Kidney epithelial cell (primary cell): ENCODE measurements around the gene RNF32. TPM values are rescaled to one million over a fixed set of nuclear protein-coding genes. Genes with fewer than 3 reads are reported as not detected.

ENCODE experiments used
- DNase-seq: peaks from one replicate; pipeline ENCODE4 v3.0.0-alpha.2; 2010; ENCODE audit warnings: low read depth
- H3K27me3 ChIP-seq: 2 replicates; pipeline ENCODE4 v1.6.0; 2011; ENCODE audit warnings: low read length; ENCODE audit not compliant: control insufficient read depth, insufficient read depth
- H3K36me3 ChIP-seq: 2 replicates; pipeline ENCODE4 v1.5.1; 2011; ENCODE audit warnings: low read length; ENCODE audit not compliant: control insufficient read depth, insufficient read depth
- H3K4me3 ChIP-seq: 2 replicates; pipeline ENCODE4 v1.5.1; 2011; ENCODE audit warnings: low read depth, mild to moderate bottlenecking, control low read depth, low read length
- total RNA-seq: library from RNA; depleted of rRNA; stranded (reverse); fragments of >200 nt; gene quantifications from 2 replicates; pipeline ENCODE4 v1.2.3, GENCODE V29; 2015
- TF ChIP-seq, protein P1 (sequence below): IDR thresholded peaks from 2 replicates; pipeline ENCODE4 v1.5.1; 2011; ENCODE audit warnings: mild to moderate bottlenecking, moderate library complexity, low read length, control low read depth, inconsistent platforms; ENCODE audit not compliant: insufficient read depth, poor library complexity, severe bottlenecking

The RNF32 gene
- total RNA-seq, 1 donor from 2014 or later: 0.75 TPM

DNA sequence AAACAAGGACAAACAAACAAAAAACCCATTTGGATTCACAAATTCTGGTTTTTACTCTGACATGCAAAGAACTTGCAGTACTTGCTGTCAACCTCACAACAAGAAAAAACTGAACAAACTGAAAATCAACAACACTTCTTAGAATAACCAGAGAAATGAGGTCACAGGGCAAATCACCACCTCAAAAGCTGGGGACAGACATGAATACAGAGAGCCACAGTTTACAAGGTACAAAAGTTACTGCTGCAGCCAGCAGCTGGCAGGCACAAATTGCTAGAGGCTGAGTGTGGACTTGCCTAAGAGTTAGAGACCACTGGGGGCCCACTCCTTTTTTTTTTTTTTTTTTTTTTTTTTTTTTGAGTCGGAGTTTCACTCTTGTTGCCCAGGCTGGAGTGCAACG is 15.0 kb upstream of the RNF32 start:
- TF ChIP-seq, protein P1, sequence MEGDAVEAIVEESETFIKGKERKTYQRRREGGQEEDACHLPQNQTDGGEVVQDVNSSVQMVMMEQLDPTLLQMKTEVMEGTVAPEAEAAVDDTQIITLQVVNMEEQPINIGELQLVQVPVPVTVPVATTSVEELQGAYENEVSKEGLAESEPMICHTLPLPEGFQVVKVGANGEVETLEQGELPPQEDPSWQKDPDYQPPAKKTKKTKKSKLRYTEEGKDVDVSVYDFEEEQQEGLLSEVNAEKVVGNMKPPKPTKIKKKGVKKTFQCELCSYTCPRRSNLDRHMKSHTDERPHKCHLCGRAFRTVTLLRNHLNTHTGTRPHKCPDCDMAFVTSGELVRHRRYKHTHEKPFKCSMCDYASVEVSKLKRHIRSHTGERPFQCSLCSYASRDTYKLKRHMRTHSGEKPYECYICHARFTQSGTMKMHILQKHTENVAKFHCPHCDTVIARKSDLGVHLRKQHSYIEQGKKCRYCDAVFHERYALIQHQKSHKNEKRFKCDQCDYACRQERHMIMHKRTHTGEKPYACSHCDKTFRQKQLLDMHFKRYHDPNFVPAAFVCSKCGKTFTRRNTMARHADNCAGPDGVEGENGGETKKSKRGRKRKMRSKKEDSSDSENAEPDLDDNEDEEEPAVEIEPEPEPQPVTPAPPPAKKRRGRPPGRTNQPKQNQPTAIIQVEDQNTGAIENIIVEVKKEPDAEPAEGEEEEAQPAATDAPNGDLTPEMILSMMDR: no peak

DNA sequence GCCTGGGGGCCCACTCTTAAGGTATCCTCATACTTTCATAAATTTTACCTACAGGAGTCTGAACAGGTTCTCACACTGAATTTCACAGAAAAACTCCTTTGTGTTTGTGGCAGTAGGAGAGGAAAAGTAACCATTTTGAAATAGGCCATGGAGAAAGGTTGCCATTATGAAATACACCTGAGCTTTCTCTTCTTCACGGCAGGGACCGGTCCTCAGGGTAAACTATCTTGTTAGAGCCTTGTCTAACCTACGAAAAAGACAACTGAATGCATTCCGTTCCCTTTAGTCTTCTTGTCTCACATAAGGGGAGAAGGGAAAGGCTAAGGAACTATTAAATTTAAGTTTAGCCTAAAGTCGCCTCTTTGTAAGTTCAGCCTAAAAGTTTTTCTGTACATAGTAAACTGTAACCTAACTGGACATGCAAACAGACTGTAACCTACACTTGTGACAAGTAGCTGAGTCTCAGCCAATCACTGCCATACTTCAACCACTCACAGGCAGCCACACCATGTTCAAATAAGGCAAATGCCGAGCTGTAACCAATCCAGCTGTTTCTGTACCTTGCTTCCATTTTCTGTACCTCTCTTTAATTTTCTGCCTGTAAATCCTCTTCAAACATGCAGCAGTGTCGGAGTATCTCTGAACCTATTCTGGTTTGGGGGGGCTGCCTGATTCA is 14.2 kb upstream of the RNF32 start:
- H3K27me3 ChIP-seq: no peaks in the 10 kb centered on the region
- H3K4me3 ChIP-seq: no peak overlapping the region
- TF ChIP-seq, protein P1: no peak
- no peaks in the 10 kb centered on the region for H3K36me3 ChIP-seq
- DNase-seq: no peak

More for the DNA sequence above, 15.0 kb upstream of the RNF32 start:
- Histone ChIP-seq H3K27me3 (no peaks in the 10 kb centered on the region), H3K36me3 (no peaks in the 10 kb centered on the region), H3K4me3 (no peak overlapping the region)
- no peak for DNase-seq

DNA sequence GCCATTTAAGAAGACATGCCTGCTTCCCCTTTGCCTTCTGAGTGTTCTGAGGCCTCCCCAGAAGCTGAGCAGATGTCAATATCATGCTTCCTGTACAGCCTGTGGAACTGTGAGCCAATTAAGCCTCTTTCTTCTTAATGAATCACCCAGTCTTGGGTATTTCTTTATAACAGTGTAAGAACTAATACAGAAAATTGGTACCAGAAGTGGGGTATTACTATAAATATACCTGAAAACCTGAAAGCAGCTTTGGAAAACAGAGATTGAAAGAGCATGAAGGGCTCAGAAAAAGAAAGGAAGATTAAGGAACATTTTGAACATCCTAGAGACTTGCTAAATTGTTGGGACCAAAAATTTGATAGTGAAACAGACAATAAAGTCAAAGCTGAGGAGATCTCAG is 12.0 kb upstream of the RNF32 start:
- H3K4me3 ChIP-seq: no peak overlapping the region
- DNase-seq: no peak
- H3K36me3 ChIP-seq: no peaks in the 10 kb centered on the region
- H3K27me3 ChIP-seq: no peaks in the 10 kb centered on the region
- TF ChIP-seq, protein P1: no peak

DNA sequence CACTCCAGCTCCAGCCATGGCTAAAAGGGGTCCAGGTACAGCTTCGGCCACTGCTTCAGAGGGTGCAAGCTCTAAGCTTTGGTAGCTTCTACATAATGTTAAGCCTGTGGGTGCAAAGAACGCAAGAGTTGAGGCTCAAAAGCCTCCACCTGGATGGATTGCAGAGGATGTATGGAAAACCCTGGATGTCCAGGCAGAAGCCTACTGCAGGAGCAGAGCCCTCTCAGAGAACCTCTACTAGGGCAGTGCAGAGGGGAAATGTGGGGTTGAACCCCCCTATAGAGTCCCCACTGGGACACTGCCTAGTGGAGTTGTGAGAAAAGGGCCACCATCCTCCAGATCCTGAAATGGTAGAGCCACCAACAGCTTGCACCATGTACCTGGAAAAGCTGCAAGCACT is 10.7 kb upstream of the RNF32 start:
- H3K36me3 ChIP-seq: no peaks in the 10 kb centered on the region
- H3K27me3 ChIP-seq: no peaks in the 10 kb centered on the region
- TF ChIP-seq, protein P1: no peak

DNA sequence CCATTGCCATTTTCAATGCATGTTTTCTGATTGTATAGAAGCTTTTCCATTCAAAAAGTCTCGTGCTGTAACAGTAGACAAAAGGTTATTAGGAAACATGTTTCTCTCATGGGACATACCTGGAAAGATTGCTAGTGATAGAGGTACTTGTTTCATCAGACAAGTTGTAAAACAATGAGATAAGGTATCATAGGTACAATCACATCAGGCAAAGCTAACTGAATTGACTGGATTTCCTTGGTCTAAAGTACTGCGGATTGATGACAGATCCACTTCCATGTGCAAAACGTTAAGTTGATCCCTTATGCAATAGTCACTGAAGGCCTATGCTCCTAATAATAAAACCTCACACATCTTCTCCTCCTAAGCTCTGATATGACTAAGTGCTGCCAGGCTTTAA is 6.5 kb upstream of the RNF32 start:
- Histone ChIP-seq H3K4me3 (no peak overlapping the region), H3K27me3 (no peaks in the 10 kb centered on the region), H3K36me3 (no peaks in the 10 kb centered on the region)
- DNase-seq: no peak
- TF ChIP-seq, protein P1: no peak

More for the DNA sequence above, 10.7 kb upstream of the RNF32 start:
- no peak for DNase-seq
- no peak overlapping the region for H3K4me3 ChIP-seq
